Fibroblast of skin of right quadriceps (primary cell): Measurements from ENCODE around the gene TM4SF18.
"Not testable (repeated sequence)": the region's sequence is repeated elsewhere in the genome, so short reads cannot be mapped to it uniquely, and the experiment has no call there.

Experiments
- DNase-seq: peaks from one replicate; pipeline ENCODE4 v3.0.0-alpha.2; 2013

Gene TM4SF18

DNA sequence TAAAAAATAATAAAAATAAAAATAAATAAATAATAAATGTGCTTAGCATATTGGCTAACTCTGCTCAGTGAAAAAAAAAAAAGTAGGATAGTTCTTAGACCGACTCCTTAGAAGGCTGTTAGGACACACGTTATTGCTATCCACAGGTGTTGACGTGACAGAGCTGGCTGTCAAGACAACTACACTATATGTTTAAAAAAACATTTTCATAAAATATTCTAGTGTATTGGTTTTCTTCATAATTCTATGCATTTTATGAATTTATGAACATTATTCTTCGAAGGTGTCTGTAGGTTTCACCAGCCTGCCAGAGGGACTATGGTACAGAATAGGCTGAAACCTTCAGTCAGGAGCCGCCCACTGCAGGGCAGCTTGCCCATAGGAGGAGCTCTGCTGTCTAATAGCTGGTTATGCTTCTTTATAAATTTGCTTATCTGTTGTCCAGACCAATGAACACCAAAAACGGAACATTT is 34.8 kb upstream of the TM4SF18 start:
- no peak for DNase-seq

DNA sequence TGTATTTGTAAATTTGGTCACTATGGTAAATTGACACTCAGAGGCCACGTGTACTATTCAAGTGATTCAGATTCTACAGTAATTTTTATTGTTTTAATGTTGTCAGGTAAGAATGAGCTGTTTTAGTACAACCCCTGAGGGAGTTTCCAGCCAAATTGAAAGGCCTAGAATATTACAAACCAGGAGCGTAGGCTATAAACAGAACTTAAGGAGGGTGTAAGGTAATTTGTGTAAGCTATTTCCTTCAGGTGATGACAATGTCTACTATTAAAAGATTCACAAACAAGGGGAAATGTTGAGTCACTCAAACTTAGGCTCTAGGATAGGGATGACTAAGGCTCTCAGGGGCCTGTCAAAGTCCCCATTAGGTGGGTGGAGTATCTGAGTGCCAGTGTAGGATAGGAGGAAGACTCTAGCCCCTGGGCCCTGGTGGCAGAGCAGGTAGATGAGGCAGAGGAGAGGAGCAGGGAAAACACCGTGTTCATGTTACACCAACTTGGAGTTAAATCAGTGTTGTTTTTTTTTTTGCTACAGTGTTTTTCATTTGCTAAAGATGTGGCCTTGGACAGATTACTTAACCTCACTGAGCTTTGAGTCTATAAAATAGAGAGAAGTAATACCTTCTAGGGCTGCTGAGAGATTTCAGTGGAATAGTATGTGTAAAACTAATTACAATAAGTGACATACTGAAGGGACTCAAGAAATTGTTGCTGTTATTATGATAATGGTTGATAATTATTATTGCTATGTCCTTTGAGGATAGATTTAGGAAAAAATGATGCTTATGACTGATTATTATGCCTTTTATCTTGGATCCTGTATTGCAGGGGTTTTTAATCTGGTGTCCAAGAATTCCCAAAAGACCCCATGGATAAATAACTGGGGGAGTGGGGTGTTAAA is 33.8 kb upstream of the TM4SF18 start:
- peak; percentile 61 for DNase-seq

DNA sequence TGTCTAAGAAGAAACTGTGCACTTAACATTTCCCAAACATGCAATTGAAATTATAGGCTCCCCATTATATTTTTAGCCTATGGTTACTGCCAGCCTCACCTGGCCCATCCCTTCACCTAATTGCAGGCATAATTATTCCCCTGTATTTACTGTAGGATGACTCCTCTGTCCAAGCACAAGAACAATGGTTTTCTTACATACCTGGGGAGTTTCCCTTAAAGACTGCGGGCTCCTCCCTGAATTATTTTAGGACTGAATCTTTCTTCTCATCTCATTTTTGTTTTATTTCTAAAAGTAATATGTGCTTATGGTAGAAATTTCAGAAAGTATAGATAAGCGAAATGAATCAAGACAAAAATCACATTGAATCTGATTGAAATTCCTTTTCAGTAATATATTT is 32.6 kb upstream of the TM4SF18 start:
- no peak for DNase-seq

DNA sequence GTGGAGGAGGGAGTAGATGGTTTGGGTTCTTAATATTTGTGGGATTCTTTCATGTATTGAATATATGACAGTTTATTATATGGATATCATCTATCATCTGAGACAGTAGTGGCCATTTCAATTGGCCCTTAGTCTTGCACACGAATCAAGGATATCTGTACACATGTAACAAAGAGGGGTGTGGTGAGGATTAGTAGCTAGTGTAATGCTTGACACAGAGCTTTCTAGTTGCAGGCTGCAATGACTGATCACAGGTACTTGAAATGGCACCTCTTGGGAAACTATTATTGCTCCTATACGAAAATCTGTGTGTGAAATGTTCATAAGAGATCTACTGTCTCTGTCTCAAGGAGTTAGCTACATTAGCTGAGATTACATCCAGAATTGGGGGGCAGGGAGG is 31.2 kb upstream of the TM4SF18 start:
- DNase-seq = no peak

DNA sequence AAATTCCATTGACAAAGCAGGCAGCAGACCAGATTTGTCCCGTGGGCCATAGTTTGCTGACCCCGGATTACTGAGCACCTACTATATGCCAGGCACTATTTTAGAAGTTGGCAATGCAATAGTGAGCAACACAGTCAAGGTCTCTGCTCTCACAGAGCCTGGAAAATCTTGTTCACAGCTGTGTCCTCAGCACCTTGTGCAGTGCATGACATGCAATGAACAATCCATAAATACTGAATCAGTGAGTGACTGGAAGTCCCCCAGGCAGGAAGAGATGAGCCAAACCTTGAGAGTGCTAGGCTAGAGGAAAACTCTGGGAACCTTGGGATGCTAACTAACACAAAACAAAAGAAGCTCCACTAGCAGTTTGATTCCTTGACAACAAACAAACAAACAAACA is 29.6 kb upstream of the TM4SF18 start:
- peak; percentile 38 for DNase-seq

DNA sequence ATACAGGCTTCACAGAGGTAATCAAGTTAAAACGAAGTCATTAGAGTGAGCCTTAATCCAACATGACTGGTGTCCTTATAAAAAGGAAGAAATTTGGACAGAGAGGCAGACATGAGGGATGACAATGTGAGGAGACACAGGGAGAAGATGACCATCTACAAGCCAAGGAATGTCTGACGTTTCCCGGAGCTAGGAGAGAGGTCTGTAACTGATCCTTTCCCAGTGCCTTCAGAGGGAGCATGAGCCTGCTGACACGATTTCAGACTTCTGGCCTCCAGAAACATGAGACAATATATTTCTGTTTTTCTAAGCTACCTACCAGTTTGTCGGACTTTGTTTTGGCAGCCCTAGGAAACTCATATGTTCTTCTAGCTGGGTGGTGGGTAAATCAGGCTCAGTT is 28.9 kb upstream of the TM4SF18 start:
- no peak for DNase-seq

DNA sequence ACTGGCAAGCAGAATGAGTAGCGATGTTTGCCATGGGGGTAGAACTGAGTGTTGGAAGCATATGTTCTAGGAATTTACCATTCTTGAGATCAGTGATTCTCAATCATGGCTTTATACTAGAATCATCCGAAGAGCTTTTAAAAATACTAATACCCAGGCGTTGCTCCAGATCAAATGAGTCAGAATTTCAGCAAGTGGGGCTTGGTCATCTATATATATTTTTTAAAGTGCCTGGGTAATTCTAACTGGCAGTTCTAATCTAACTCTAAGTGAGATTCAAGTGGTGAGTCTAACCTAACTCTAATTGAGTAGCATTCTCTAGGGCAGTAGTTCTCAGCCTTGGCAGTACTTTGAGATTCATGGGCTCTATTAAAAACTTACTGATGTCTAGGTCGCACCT is 23.2 kb upstream of the TM4SF18 start:
- DNase-seq = no peak

DNA sequence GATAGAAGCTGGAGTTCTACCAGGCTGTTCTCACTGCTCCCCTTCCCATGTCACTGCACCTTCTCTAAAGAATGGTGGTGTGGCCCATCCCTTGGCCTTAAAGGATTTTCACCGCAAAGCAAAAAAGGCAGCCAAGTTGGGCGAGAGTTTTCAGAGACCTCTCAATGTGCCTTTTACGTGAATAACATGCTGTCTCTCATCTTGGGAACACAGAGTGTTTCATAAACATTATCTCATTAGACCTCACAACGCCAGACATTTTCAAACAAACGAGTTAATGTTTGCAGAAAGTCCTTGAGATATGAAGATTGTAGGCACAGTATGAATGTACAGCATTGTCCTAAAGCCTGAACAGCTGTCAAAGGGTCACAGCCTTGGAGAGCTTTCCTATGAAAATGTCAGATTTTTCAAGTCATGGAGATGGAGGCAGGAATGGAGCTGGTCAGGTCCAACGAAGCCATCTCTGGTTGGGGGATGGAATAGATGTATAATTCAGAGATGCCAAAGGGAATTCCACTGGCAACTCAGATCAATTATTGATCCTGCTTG is 22.7 kb upstream of the TM4SF18 start:
- no peak for DNase-seq

DNA sequence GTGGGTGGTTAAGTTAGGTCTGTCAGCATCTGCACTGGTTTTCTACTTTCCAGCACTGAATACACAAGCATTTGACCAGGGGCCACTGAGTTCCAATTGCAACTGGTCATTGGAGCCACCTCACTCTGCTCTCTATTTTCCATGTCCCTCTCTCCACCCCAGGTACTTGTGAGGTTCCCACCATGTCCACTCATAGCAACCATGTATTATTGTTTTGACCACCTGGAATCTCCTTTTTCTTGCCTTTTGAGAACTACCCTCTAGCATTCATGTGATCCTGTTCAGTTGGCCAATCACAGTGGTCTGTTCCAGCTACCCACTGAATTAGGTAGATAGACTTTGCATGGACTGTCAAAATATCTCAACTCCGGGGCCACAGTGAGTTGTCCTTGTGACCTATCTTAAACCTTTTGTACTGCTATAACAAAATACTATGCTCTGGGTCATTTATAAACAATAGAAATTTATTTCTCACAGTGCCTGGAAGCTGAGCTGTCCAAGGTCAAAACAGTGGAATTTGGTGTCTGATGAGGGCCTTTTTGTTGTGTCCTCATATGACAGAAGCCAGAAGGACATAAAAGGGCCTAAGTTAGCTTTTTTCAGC is 20.2 kb upstream of the TM4SF18 start:
- no peak for DNase-seq

DNA sequence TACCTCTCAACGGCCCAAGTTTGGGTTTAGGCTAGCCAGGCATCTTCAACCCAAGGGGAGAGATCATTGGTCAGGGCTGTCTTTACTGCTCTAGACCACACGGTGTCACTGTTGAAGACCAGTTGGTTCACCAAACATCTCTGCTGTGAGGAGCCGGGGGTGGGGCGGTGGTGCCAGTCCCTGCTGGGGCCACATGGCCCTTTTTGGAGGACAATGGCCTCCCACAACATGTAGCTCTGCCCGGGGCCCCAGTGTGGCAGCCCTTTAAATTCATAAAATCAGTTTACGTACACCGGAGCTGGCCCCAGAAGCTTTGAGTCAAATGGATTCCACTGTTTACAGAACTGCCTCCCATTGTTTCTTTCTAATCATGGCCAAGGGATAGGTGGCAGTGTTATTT is 19.1 kb upstream of the TM4SF18 start:
- peak; percentile 58 for DNase-seq

DNA sequence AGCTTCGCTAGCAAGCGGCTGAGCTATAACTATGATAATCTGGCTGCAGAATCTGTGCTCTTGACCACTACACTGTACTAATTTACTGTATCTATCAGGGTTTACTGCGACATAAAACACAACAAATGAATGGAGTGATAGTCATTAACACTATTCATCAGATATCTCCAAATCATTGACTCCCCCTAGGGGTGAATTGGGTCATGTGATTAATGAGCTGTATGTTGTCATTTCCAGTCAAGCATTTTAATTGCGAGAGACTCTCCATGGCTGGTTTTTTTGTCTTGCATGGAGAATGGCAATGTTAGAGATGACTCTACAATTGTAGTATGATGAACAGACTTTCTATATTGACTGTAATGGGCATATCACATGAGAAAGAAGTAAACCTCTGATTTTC is 10.5 kb upstream of the TM4SF18 start:
- DNase-seq = no peak

DNA sequence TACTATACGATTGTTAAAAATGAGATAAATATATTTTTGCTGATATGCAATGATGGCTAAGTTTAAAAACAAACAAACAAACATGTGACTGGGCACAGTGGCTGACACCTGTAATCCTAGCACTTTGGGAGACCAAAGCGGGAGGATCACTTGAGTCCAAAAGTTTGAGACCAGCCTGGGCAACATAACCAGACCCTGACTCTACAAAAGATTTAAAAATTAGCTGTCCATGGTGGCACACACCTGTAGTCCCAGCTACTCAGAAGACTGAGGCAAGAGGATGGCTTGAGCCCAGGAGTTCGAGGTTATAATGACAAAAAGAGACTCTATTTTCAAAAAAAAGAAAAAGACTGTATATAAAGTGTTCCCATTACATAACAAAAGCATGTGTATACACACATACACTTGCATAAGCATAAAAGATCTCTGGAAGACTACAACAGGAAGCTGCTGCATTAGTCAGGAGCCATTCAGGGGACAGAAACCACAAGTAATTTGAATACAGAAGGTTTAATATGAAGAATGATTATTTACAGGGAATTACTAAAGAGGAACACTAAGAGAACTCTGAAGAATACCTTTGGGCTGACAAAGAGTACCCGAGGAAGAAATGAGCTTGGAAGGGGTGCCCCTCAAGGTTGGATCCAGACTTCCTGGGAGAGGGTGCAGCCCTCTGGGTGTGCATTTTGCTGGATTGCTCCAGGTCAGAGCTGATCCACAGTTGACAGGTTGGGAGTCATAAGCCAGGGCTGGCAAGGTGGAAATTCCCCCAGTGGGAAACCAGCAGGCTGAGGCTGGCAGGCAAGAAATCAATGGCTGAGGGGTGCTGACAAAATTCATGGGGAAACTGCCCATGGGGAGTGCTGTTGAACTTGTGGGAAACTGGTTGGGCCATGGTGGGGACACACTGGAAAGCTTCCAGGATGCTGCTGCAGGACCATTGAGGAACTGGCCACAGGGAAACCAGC is 9.3 kb upstream of the TM4SF18 start:
- DNase-seq = peak; percentile 88

DNA sequence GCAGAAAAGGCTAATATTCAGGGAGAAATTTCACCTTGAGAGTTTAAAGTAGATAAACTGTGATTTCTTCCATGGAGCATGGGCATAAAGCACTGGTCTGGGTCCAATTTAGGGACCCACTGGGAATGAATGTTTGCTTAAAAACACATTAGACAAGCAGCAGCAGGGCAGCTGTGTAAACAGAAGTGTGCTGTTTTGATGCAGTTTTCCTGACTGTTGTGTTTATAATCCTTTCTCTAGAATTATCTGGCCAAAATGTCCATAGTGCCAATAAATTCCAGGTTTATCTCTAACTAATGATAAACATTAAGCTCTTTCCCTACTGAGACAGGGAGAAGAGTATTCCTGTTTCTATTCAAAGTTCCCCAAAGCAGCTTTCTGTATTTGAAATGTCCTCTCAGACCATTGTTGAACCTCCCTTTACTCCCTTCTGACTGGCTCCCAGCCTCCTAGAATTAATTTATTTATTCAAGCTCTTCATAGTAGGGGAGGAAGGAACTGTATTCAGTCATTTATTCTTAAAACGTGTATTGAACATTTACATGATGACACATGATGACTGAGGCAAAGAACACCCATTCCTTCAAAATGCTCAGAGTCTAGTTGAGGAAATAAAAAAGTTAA is 7.0 kb upstream of the TM4SF18 start:
- peak; percentile 46 for DNase-seq

DNA sequence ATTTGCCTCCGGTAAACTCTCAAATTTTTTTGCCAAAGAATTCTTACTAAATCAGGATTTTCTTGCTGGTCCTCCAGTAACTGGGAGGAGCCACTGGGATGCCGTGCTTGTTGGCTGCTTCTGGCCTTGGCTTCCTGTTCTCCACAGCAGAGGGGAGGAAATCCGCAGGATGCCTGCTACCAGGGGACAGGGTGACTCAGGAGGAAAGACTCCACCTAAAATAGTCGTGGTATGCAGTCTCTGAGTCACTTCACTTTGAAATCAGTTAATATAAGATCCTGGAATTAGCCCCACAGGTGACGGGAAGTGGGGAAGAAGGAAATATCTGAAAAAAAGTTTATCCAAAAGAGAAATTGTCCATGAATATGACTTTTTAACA is 6.5 kb upstream of the TM4SF18 start:
- DNase-seq = peak; percentile 98

DNA sequence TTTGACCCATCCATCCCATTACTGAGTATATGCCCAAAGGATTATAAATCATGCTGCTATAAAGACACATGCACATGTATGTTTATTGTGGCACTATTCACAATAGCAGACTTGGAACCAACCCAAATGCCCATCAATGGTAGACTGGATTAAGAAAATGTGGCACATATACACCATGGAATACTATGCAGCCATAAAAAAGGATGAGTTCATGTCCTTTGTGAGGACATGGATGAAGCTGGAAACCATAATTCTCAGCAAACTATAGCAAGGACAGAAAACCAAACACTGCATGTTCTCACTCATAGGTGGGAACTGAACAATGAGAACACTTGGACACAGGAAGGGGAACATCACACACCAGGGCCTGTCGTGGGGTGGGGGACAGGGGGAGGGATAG is 4.0 kb upstream of the TM4SF18 start:
- not testable (repeated sequence) for DNase-seq

DNA sequence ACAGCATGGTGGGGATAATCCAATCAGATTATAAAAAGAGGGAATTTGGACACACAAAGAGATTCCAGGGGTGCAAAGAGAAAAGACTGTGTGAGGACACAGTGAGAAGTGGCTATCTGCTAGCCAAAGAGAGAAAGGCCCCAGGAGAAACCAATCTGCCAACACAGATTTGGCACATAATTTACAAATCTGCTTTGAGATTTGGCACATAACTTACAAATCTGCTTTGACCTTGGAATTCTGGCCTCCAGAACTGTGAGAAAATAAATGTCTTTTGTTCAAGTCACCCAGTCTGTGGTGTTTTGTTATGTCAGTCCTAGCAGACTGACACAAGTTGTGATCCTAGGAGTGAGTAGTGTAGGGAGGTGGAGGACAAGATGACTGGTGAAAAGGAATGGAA is 3.5 kb upstream of the TM4SF18 start:
- no peak for DNase-seq

DNA sequence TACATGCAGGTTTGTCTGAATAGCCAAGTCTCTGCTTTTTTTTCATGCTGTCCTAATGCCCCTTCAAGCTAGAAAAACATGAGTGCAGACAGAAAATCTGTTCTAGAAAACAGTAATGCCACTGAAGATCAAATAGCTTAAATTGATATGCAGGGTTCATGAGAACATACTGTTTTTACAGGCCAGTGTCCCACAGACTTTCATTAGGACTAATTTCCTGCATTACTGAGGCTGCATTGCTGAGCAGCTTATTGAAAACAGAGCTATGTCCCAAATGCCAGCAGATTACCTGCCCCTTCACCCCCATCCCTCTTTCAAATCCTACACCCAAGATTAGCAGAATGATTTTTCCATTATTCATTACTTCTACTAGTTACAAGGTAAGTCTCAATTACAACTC is 665 bp downstream of the TM4SF18 start:
- DNase-seq = no peak

DNA sequence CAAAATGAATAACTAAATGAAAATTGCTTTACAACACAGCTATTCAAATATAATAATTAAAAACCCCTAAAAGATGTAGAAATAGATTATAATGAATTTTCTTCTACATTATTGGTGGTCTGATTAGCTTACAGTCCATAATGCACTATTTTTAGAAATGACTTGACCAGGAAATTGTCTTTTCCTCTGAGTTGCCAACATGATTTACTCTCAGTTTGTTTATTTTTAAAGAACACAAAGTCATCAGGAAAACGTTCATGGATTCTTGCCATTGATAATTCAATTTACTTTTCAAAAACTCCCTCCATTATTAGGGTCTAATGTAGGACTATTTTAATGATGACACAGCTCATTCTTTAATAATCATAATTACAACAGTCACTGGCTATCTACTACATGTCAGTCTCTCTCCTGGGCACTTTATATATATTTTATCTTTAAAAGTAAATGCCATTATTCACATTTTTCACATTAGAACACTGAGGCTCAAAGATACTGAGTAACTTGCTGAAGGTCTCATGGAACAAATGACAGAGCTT is 1.1 kb downstream of the TM4SF18 start:
- DNase-seq = peak; percentile 34

DNA sequence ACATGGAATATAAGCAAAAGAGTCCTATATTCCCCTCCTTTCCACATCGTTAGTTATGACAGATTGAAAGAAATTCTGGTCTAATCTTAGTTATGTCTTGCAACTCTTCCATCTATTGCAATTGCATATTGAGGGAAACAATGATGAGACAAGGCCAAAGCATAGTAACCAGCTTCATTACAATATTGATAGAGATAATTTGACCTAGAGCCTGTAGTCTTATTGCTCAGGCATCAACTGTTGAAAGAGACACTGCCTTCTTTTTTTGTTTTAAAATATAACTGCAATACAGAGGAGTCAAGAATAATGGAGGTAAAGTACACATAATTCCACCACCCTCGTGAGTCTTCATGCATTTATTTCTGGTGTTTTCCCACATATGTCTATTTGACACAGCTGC is 2.0 kb downstream of the TM4SF18 start:
- no peak for DNase-seq

DNA sequence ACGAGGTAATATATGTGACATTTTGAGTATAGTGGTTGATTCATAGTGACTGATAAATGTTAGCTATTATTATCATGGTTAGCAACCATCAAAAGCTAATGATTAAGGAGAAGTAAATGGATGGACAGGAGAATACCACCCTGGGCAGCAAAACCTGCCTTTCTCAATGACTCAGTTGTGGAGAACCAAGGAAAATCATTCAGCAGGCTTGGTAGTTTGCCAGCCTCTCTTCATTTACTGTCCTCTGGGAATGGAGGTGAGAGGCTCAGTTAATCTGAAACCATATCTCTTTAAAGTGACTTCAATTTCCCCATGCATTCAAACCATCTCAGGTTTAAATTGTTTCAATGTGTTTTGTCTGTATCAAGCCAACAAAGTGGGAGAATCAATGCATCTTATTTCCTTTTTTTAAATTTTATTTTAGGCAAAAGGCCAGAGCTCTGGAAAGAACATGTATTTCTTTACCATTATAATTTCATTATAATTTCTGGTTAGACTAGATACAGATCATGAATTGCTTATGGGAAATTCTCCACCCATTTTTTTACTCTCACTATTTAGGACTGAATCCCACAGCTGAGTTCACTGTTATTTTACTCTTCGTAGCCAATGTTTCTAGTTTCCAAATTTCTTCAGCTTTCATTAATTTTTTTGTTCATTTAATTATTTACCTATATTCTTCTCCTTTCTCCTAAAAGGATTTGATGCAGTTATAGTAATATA is 2.7 kb downstream of the TM4SF18 start:
- peak; percentile 31 for DNase-seq

DNA sequence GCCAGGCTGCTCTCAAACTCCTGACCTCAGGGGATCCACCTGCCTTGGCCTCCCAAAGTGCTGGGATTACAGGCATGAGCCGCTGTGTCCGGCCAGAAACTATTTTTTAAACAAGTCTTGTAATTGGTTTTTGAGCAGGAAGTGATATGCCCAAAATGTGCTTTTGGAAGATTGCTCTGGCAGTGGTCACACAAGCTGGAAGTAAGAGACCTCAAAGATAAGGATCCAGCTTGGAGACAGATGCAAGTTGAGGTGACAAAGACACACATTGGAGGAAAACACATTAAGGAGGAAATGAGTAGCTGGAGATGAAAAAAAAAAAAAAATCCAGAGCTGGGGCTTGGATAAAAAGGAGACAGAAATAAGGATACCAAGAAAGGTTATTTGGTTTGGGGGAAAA is 6.3 kb downstream of the TM4SF18 start:
- no peak for DNase-seq

DNA sequence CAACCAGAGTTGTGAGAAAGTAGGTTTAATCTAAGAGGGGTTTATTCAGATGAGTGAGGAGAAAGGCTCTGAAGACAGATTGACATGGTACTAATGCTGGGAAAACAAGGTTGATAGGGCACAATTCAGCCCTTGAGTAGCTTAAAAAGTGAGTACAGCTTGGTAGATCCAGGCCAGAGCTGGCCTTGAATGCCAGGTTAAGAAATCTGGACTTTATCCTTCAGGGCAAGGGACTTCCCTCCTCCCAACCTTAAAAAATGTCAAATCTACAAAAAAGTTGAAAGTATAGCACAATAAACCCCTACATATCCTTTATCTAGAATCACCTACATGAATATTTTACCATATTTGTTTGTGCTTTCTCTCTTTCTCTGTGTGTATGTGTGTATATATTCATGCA is 7.9 kb downstream of the TM4SF18 start:
- DNase-seq = no peak
